Esophagus muscularis mucosa (tissue), 3 donors: ENCODE measurements around the gene PARP9.

Source experiments
- POLR2A ChIP-seq: fragments of 450-650 bp; IDR thresholded peaks from one replicate; pipeline ENCODE4 v1.6.1; 2017; ENCODE audit warnings: antibody characterized with exemption, moderate library complexity, mild to moderate bottlenecking, low read depth
- POLR2AphosphoS5 ChIP-seq, 2 donors: sonication (generic); formaldehyde crosslinking; IDR thresholded peaks; one replicate each; pipeline ENCODE4 v1.6.1; 2017; ENCODE audit warnings: antibody characterized with exemption in 2 of 2
- TF ChIP-seq, protein P1 (sequence below), 3 experiments: fragments of 200-600 bp in 2 of 3; fragments of 450-650 bp in 1 of 3; sonication (generic) in 2 of 3; IDR thresholded peaks; one replicate each; pipeline ENCODE4 v1.5.1; 2017 to 2019; ENCODE audit warnings: antibody characterized with exemption in 3 of 3, mild to moderate bottlenecking in 2 of 3, moderate library complexity in 1 of 3

DNA sequence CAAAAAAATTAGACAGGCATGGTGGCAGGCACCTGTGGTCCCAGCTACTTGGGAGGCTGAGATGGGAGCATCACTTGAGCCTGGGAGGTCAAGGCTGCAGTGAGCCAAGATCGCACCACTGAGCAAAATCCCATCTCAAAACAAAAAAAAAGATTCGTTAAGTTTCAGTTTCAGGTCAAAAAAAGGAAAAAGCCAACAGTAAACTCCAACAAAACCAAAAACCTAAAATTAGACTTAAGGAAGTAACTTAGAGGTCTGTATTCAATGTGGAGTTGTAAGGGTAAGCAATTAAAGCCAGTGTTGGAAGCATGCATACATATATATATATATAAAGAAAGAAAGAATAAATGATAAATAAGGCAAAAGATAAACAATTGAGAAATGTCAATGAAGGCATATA lies 61.2 kb downstream of the PARP9 start:
- no peak for TF ChIP-seq POLR2A
- TF ChIP-seq, protein P1, sequence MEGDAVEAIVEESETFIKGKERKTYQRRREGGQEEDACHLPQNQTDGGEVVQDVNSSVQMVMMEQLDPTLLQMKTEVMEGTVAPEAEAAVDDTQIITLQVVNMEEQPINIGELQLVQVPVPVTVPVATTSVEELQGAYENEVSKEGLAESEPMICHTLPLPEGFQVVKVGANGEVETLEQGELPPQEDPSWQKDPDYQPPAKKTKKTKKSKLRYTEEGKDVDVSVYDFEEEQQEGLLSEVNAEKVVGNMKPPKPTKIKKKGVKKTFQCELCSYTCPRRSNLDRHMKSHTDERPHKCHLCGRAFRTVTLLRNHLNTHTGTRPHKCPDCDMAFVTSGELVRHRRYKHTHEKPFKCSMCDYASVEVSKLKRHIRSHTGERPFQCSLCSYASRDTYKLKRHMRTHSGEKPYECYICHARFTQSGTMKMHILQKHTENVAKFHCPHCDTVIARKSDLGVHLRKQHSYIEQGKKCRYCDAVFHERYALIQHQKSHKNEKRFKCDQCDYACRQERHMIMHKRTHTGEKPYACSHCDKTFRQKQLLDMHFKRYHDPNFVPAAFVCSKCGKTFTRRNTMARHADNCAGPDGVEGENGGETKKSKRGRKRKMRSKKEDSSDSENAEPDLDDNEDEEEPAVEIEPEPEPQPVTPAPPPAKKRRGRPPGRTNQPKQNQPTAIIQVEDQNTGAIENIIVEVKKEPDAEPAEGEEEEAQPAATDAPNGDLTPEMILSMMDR (IDR thresholded peaks at IDR 0.05) = no peak
- TF ChIP-seq POLR2AphosphoS5 (IDR thresholded peaks at IDR 0.05) = no peak
